Activated T-helper 2 cell treated with anti-CD3 and anti-CD28 coated beads, Interferon-gamma antibody, Interleukin-2, Interleukin-4, amounts not matched to agents 10 μg/mL and 5 μg/mL and 100 μg/mL, durations not matched to agents 14 hours and 24 hours and 36 hours (primary cell): ENCODE results near the gene STK11IP. TPM values are rescaled to one million over a fixed set of nuclear protein-coding genes. Genes with fewer than 3 reads are reported as not detected.

Source experiments
- DNase-seq: peaks from one replicate; pipeline ENCODE4 v3.0.0; 2021; ENCODE audit warnings: low spot score
- H3K27ac Mint-ChIP-seq: one replicate; pipeline ENCODE4 v1.8.0; 2021; ENCODE audit warnings: mixed read lengths
- H3K27me3 Mint-ChIP-seq: one replicate; pipeline ENCODE4 v1.8.0; 2021; ENCODE audit warnings: low read depth, mixed read lengths
- H3K36me3 Mint-ChIP-seq: one replicate; pipeline ENCODE4 v1.8.0; 2021; ENCODE audit warnings: low read depth, mixed read lengths
- H3K4me1 Mint-ChIP-seq: one replicate; pipeline ENCODE4 v1.8.0; 2021; ENCODE audit warnings: low read depth, mixed read lengths
- H3K4me3 Mint-ChIP-seq: one replicate; pipeline ENCODE4 v1.8.0; 2021; ENCODE audit warnings: low read depth, mild to moderate bottlenecking, moderate library complexity, mixed read lengths
- H3K9me3 Mint-ChIP-seq: one replicate; pipeline ENCODE4 v1.8.0; 2021; ENCODE audit warnings: mixed read lengths
- intact Hi-C: fragments of 100-400 bp; cut with micrococcal nuclease; formaldehyde crosslinking; loops from one replicate; pipeline ENCODE4 v1.15.1; 2023
- total RNA-seq: library from RNA; stranded (reverse); gene quantifications from 2 replicates; pipeline ENCODE4 v1.2.3, GENCODE V29; 2022

The STK11IP gene
- total RNA-seq, 1 donor from 2014 or later, result 32.5 TPM

- no peak overlapping the region for H3K27ac Mint-ChIP-seq
- peaks cover 12% of the 10 kb centered on the region for H3K27me3 Mint-ChIP-seq
- intact Hi-C loops, result no loop called here
- H3K9me3 Mint-ChIP-seq, result no peaks in the 10 kb centered on the region
- H3K4me3 Mint-ChIP-seq, result no peak overlapping the region
- DNase-seq, result no peak
- no peaks in the 10 kb centered on the region for H3K4me1 Mint-ChIP-seq
- H3K36me3 Mint-ChIP-seq, result no peaks in the 10 kb centered on the region
These were observed 33.8 kb downstream of the STK11IP start for GRCh38 chr2:219631406-219631891.

- no peak for DNase-seq
- H3K36me3 Mint-ChIP-seq, result no peaks in the 10 kb centered on the region
- H3K4me3 Mint-ChIP-seq, result no peak overlapping the region
- no peaks in the 10 kb centered on the region for H3K9me3 Mint-ChIP-seq
- no peaks in the 10 kb centered on the region for H3K4me1 Mint-ChIP-seq
- intact Hi-C loops, result no loop called here
- no peak overlapping the region for H3K27ac Mint-ChIP-seq
- peaks cover 5% of the 10 kb centered on the region for H3K27me3 Mint-ChIP-seq
These were observed 34.5 kb downstream of the STK11IP start for GRCh38 chr2:219631904-219632759.

- no peak overlapping the region for H3K4me3 Mint-ChIP-seq
- H3K4me1 Mint-ChIP-seq, result no peaks in the 10 kb centered on the region
- intact Hi-C loops, result no loop called here
- no peak for DNase-seq
- no peak overlapping the region for H3K27ac Mint-ChIP-seq
- H3K36me3 Mint-ChIP-seq, result no peaks in the 10 kb centered on the region
- no peaks in the 10 kb centered on the region for H3K9me3 Mint-ChIP-seq
- peaks cover 5% of the 10 kb centered on the region for H3K27me3 Mint-ChIP-seq
These were observed 35.1 kb downstream of the STK11IP start for GRCh38 chr2:219632760-219633105.

- no peaks in the 10 kb centered on the region for H3K36me3 Mint-ChIP-seq
- no peak for DNase-seq
- intact Hi-C loops, result no loop called here
- no peaks in the 10 kb centered on the region for H3K9me3 Mint-ChIP-seq
- peaks cover 5% of the 10 kb centered on the region for H3K27me3 Mint-ChIP-seq
- H3K27ac Mint-ChIP-seq, result no peak overlapping the region
- no peaks in the 10 kb centered on the region for H3K4me1 Mint-ChIP-seq
- H3K4me3 Mint-ChIP-seq, result no peak overlapping the region
These were observed 35.8 kb downstream of the STK11IP start for GRCh38 chr2:219633276-219634065.

GRCh38 chr2:219634171-219634940 lies 36.7 kb downstream of the STK11IP start:
- no peak for DNase-seq
- no peaks in the 10 kb centered on the region for H3K36me3 Mint-ChIP-seq
- no peak overlapping the region for H3K27ac Mint-ChIP-seq
- no peaks in the 10 kb centered on the region for H3K27me3 Mint-ChIP-seq
- intact Hi-C loops, result no loop called here
- H3K4me1 Mint-ChIP-seq, result peaks cover 2% of the 10 kb centered on the region
- no peak overlapping the region for H3K4me3 Mint-ChIP-seq
- no peaks in the 10 kb centered on the region for H3K9me3 Mint-ChIP-seq

- Mint-ChIP-seq H3K36me3 (no peaks in the 10 kb centered on the region), H3K27ac (no peak overlapping the region), H3K9me3 (no peaks in the 10 kb centered on the region), H3K4me1 (peaks cover 2% of the 10 kb centered on the region), H3K27me3 (no peaks in the 10 kb centered on the region), H3K4me3 (no peak overlapping the region)
- DNase-seq, result no peak
- intact Hi-C loops, result no loop called here
These were observed 37.5 kb downstream of the STK11IP start for GRCh38 chr2:219634951-219635751.

GRCh38 chr2:219636144-219636915 lies 38.7 kb downstream of the STK11IP start:
- no peaks in the 10 kb centered on the region for H3K27me3 Mint-ChIP-seq
- no peaks in the 10 kb centered on the region for H3K36me3 Mint-ChIP-seq
- H3K4me3 Mint-ChIP-seq, result no peak overlapping the region
- H3K9me3 Mint-ChIP-seq, result no peaks in the 10 kb centered on the region
- H3K27ac Mint-ChIP-seq, result no peak overlapping the region
- no peak for DNase-seq
- intact Hi-C loops, result no loop called here
- peaks cover 2% of the 10 kb centered on the region for H3K4me1 Mint-ChIP-seq

- DNase-seq, result no peak
- intact Hi-C loops, result no loop called here
- H3K4me1 Mint-ChIP-seq, result peaks cover 2% of the 10 kb centered on the region
- H3K4me3 Mint-ChIP-seq, result no peak overlapping the region
- no peaks in the 10 kb centered on the region for H3K9me3 Mint-ChIP-seq
- no peaks in the 10 kb centered on the region for H3K27me3 Mint-ChIP-seq
- H3K27ac Mint-ChIP-seq, result no peak overlapping the region
- H3K36me3 Mint-ChIP-seq, result no peaks in the 10 kb centered on the region
These were observed 39.5 kb downstream of the STK11IP start for GRCh38 chr2:219636941-219637841.

- Mint-ChIP-seq H3K9me3 (no peaks in the 10 kb centered on the region), H3K36me3 (no peaks in the 10 kb centered on the region), H3K4me1 (peaks cover 5% of the 10 kb centered on the region), H3K27ac (no peak overlapping the region), H3K4me3 (no peak overlapping the region), H3K27me3 (peaks cover 6% of the 10 kb centered on the region)
- no peak for DNase-seq
- intact Hi-C loops, result no loop called here
These were observed 40.2 kb downstream of the STK11IP start for GRCh38 chr2:219637842-219638185.

GRCh38 chr2:219638217-219638947 lies 40.7 kb downstream of the STK11IP start:
- intact Hi-C loops, result no loop called here
- peaks cover 6% of the 10 kb centered on the region for H3K27me3 Mint-ChIP-seq
- H3K27ac Mint-ChIP-seq, result no peak overlapping the region
- peaks cover 6% of the 10 kb centered on the region for H3K4me1 Mint-ChIP-seq
- no peak overlapping the region for H3K4me3 Mint-ChIP-seq
- no peaks in the 10 kb centered on the region for H3K9me3 Mint-ChIP-seq
- no peaks in the 10 kb centered on the region for H3K36me3 Mint-ChIP-seq
- no peak for DNase-seq
